CD14-positive monocyte (primary cell): ENCODE data around the gene CLRN3. TPM values are rescaled to one million over a fixed set of nuclear protein-coding genes. Genes with fewer than 3 reads are reported as not detected.

Experiments
- DNase-seq, 3 donors: peaks; one replicate each; pipeline ENCODE4 v3.0.0-alpha.2; 2011 to 2022
- H2AFZ ChIP-seq: 2 replicates; pipeline ENCODE4 v1.6.0; 2012; ENCODE audit warnings: mild to moderate bottlenecking, low read depth, low read length, inconsistent platforms; ENCODE audit not compliant: insufficient read depth, poor library complexity, severe bottlenecking
- H3K27ac ChIP-seq, 2 donors: 1 replicate in 1 of 2; 2 replicates in 1 of 2; pipeline ENCODE4 v1.5.1; 2012 to 2013; ENCODE audit warnings: low read length in 2 of 2, control low read depth in 1 of 2, inconsistent platforms in 1 of 2, low read depth in 1 of 2, mild to moderate bottlenecking in 1 of 2
- H3K27me3 ChIP-seq, 2 donors: one replicate each; pipeline versions ENCODE4 v1.6.0 to v1.6.1; 2011 to 2013; ENCODE audit warnings: low read length in 2 of 2; ENCODE audit not compliant: control insufficient read depth in 2 of 2, insufficient read depth in 2 of 2
- H3K36me3 ChIP-seq, 2 donors: replicated peaks in 1 of 2; 1 replicate in 1 of 2; 2 replicates in 1 of 2; pipeline versions ENCODE4 v1.5.1 to v1.6.1; 2012 to 2013; ENCODE audit warnings: low read length in 2 of 2, control low read depth in 1 of 2, inconsistent platforms in 1 of 2, mild to moderate bottlenecking in 1 of 2; ENCODE audit not compliant: insufficient read depth in 2 of 2, control insufficient read depth in 1 of 2
- H3K4me1 ChIP-seq, 2 donors: 1 replicate in 1 of 2; 2 replicates in 1 of 2; pipeline versions ENCODE4 v1.5.1 to v1.6.1; 2012 to 2013; ENCODE audit warnings: low read length in 2 of 2, control low read depth in 1 of 2, inconsistent platforms in 1 of 2, mild to moderate bottlenecking in 1 of 2, moderate library complexity in 1 of 2; ENCODE audit not compliant: insufficient read depth in 2 of 2, control insufficient read depth in 1 of 2
- H3K4me2 ChIP-seq: replicated peaks from 2 replicates; pipeline ENCODE3; 2012; ENCODE audit warnings: low read length, moderate library complexity, mild to moderate bottlenecking; ENCODE audit not compliant: poor library complexity, severe bottlenecking; ENCODE audit errors: extremely low read depth
- H3K4me3 ChIP-seq, 3 experiments: fragments of 200-600 bp in 1 of 3; sonication (generic) in 1 of 3; replicated peaks in 1 of 3; 1 replicate in 2 of 3; 2 replicates in 1 of 3; pipeline ENCODE4 v1.5.1; 2011 to 2013; ENCODE audit warnings: low read length in 3 of 3, mild to moderate bottlenecking in 3 of 3, control low read depth in 2 of 3, low read depth in 2 of 3, inconsistent platforms in 1 of 3, moderate library complexity in 1 of 3
- H3K79me2 ChIP-seq: 2 replicates; pipeline ENCODE4 v1.6.0; 2012; ENCODE audit warnings: mild to moderate bottlenecking, control low read depth, inconsistent platforms, low read length, moderate library complexity; ENCODE audit not compliant: insufficient read depth
- H3K9ac ChIP-seq: 2 replicates; pipeline ENCODE4 v1.6.0; 2017; ENCODE audit warnings: low read length, mild to moderate bottlenecking; ENCODE audit not compliant: insufficient read depth, poor library complexity, severe bottlenecking
- H3K9me3 ChIP-seq, 2 donors: replicated peaks in 1 of 2; 1 replicate in 1 of 2; 2 replicates in 1 of 2; pipeline versions ENCODE4 v1.5.1 to v1.6.1; 2012 to 2013; ENCODE audit warnings: low read length in 2 of 2, control low read depth in 1 of 2; ENCODE audit not compliant: control insufficient read depth in 1 of 2, insufficient read depth in 1 of 2
- H4K20me1 ChIP-seq: 2 replicates; pipeline ENCODE4 v1.6.0; 2012; ENCODE audit warnings: mild to moderate bottlenecking, low read length, control low read depth, moderate library complexity; ENCODE audit not compliant: insufficient read depth
- H3K27ac Mint-ChIP-seq, 7 donors: one replicate each; pipeline ENCODE4 v1.8.0; 2020; ENCODE audit warnings: mild to moderate bottlenecking in 7 of 7, mixed read lengths in 7 of 7, moderate library complexity in 6 of 7, inconsistent platforms in 2 of 7
- H3K27me3 Mint-ChIP-seq, 3 donors: one replicate each; pipeline ENCODE4 v1.8.0; 2021 to 2022; ENCODE audit warnings: low read depth in 3 of 3, mild to moderate bottlenecking in 3 of 3, mixed read lengths in 3 of 3, moderate library complexity in 3 of 3, inconsistent platforms in 1 of 3
- H3K36me3 Mint-ChIP-seq, 2 donors: one replicate each; pipeline ENCODE4 v1.8.0; 2020; ENCODE audit warnings: mixed read lengths in 2 of 2, inconsistent platforms in 1 of 2, mild to moderate bottlenecking in 1 of 2
- H3K4me1 Mint-ChIP-seq: one replicate; pipeline ENCODE4 v1.8.0; 2020; ENCODE audit warnings: mild to moderate bottlenecking, mixed read lengths
- H3K4me3 Mint-ChIP-seq, 2 donors: one replicate each; pipeline ENCODE4 v1.8.0; 2020; ENCODE audit warnings: mild to moderate bottlenecking in 2 of 2, mixed read lengths in 2 of 2, moderate library complexity in 1 of 2
- H3K9me3 Mint-ChIP-seq, 7 donors: one replicate each; pipeline ENCODE4 v1.8.0; 2020 to 2022; ENCODE audit warnings: mixed read lengths in 7 of 7, mild to moderate bottlenecking in 6 of 7, moderate library complexity in 6 of 7, inconsistent platforms in 2 of 7
- WGBS: methylation state at CpG from one replicate; pipeline ENCODE4 v1.1.5; 2013; ENCODE audit warnings: missing lambda C conversion rate; ENCODE audit not compliant: insufficient coverage; 5-methylcytosine and 5-hydroxymethylcytosine counted together
- intact Hi-C, 2 donors: fragments of 100-400 bp; cut with micrococcal nuclease; formaldehyde crosslinking; loops; one replicate each; pipeline versions ENCODE4 v1.15.0 to v1.15.1; 2023
- polyA plus RNA-seq, 3 donors: library from polyadenylated mRNA; depleted of rRNA in 1 of 3; unstranded in 2 of 3; stranded (reverse) in 1 of 3; fragments of 300-500 nt in 2 of 3; fragments of >200 nt in 1 of 3; fragmentation: Illumina TruSeq in 2 of 3; gene quantifications; 1 replicate in 2 of 3; 2 replicates in 1 of 3; pipeline ENCODE4 v1.2.3, GENCODE V29; 2012 to 2021
- TF ChIP-seq, protein P1 (sequence below): fragments of 200-600 bp; IDR thresholded peaks from one replicate; pipeline ENCODE4 v1.8.0; 2022; ENCODE audit warnings: antibody characterized with exemption, mild to moderate bottlenecking

CLRN3 gene
- polyA plus RNA-seq, 3 donors = 0.16 TPM; not detected in 2

DNA sequence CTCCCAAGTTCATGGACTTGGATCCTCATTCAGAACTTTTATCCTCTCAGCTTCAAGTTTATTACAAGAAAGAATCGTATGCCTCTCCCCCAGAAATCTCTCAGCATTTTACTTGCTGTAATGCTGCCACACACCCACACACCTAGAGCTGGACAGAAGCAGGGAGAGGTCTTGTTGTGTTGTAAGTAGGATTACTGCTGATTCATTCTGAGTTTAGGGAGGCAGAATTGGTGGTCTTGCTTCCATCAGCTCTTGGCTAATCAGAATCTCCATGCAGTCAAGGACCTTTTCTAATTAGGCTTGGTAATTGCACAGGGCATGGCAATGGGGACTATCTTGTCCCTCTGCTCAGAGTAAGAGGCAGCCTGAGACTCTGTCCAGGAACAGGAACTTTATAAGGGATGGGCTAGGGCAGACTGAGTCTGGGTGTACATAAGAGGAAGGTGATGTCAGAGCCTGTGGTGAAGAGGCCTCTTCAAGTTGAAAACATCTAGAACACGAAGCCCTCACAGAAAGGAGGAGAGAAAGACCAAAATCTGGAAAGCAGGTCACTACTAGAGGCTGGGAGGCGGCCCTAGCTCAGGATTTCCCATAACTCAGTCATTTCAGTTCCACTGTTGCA lies 7.1 kb upstream of the CLRN3 start:
- H3K9me3 Mint-ChIP-seq = peaks cover 0 to 8% (median 2%) of the 10 kb centered on the region in 7 donors

DNA sequence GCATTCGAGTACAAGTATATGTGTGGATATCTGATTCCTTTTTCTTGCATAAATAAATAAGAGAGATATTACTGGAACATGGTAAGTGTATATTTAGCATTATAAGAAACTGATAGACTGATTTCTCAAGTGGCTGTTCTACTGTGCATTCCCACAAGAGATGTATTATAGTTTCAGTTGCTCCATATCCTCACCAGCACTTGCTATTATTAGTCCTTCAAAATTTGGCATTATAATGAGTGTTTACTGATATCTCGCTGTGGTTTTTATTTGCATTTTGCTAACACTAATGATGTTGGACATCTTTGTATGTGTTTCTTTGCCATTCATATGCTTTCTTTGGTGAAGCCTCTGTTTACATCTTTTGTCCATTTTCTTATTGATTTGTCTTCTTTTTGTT lies 4.4 kb upstream of the CLRN3 start:
- Histone ChIP-seq H3K4me2 (no peak overlapping the region), H3K9me3 (no peaks in the 10 kb centered on the region), H3K36me3 (no peaks in the 10 kb centered on the region), H3K27me3 (no peaks in the 10 kb centered on the region), H3K27ac (no peak overlapping the region), H4K20me1 (no peaks in the 10 kb centered on the region), H3K4me1 (peaks cover 13 to 24% of the 10 kb centered on the region in 2 donors), H3K79me2 (no peaks in the 10 kb centered on the region), H3K4me3 (no peak overlapping the region), H2AFZ (no peak overlapping the region), H3K9ac (no peak overlapping the region)
- no peaks in the 10 kb centered on the region for H3K36me3 Mint-ChIP-seq
- DNase-seq = no peak
- no peak overlapping the region for H3K27ac Mint-ChIP-seq
- intact Hi-C loops = no loop called here
- no CpG with 5 or more reads among the region's 2 CpGs for WGBS
- peaks cover 0 to 2% (median 0%) of the 10 kb centered on the region in 3 donors for H3K27me3 Mint-ChIP-seq
- H3K4me3 Mint-ChIP-seq = no peak overlapping the region
- TF ChIP-seq, protein P1, sequence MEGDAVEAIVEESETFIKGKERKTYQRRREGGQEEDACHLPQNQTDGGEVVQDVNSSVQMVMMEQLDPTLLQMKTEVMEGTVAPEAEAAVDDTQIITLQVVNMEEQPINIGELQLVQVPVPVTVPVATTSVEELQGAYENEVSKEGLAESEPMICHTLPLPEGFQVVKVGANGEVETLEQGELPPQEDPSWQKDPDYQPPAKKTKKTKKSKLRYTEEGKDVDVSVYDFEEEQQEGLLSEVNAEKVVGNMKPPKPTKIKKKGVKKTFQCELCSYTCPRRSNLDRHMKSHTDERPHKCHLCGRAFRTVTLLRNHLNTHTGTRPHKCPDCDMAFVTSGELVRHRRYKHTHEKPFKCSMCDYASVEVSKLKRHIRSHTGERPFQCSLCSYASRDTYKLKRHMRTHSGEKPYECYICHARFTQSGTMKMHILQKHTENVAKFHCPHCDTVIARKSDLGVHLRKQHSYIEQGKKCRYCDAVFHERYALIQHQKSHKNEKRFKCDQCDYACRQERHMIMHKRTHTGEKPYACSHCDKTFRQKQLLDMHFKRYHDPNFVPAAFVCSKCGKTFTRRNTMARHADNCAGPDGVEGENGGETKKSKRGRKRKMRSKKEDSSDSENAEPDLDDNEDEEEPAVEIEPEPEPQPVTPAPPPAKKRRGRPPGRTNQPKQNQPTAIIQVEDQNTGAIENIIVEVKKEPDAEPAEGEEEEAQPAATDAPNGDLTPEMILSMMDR = no peak
- peaks cover 19% of the 10 kb centered on the region for H3K4me1 Mint-ChIP-seq
- H3K9me3 Mint-ChIP-seq = peaks cover 0 to 8% (median 2%) of the 10 kb centered on the region in 7 donors

More for the DNA sequence above, 7.1 kb upstream of the CLRN3 start:
- H3K9me3 ChIP-seq = no peaks in the 10 kb centered on the region
- H3K79me2 ChIP-seq = no peaks in the 10 kb centered on the region
- H3K4me1 Mint-ChIP-seq = peaks cover 12% of the 10 kb centered on the region
- peak overlapping the region in 6 of 7 donors; percentile 53 to 89 (median 72) for H3K27ac Mint-ChIP-seq
- peaks cover 1 to 2% (median 2%) of the 10 kb centered on the region in 3 donors for H3K27me3 Mint-ChIP-seq
- no peaks in the 10 kb centered on the region for H4K20me1 ChIP-seq
- H3K4me3 ChIP-seq = no peak overlapping the region
- TF ChIP-seq, protein P1 = no peak
- peaks cover 13 to 15% of the 10 kb centered on the region in 2 donors for H3K4me1 ChIP-seq
- peak overlapping the region in 1 of 2 donors; percentile 50 for H3K4me3 Mint-ChIP-seq
- intact Hi-C loops = loop anchor here in 1 of 2 donors (10.0 kb wide), 1 partner anchor 255 kb away; no protein-coding TSS in a partner anchor
- H3K27ac ChIP-seq = peak overlapping the region; percentile 10 to 14
- WGBS = 0% methylated on average over 1 of the region's 3 CpGs
- peak; percentile 74 to 84 (median 78) for DNase-seq
- H3K36me3 Mint-ChIP-seq = no peaks in the 10 kb centered on the region
- peak overlapping the region; percentile 9 for H3K4me2 ChIP-seq
- H3K9ac ChIP-seq = no peak overlapping the region
- no peaks in the 10 kb centered on the region for H3K36me3 ChIP-seq
- no peak overlapping the region for H2AFZ ChIP-seq
- no peaks in the 10 kb centered on the region for H3K27me3 ChIP-seq
